Activated T-helper 1 cell treated with anti-CD3 and anti-CD28 coated beads, Interleukin-12 subunit alpha, Interleukin-12 subunit beta, Interleukin-2, Interleukin-4 antibody, amounts not matched to agents 30 ng/mL and 10 ng/mL and 1 ng/mL, durations not matched to agents 14 hours and 24 hours and 36 hours (primary cell): ENCODE results near the gene AP2A1. TPM values are rescaled to one million over a fixed set of nuclear protein-coding genes. Genes with fewer than 3 reads are reported as not detected.

Experiments
- DNase-seq: peaks from one replicate; pipeline ENCODE4 v3.0.0; 2021; ENCODE audit warnings: low spot score
- H3K27ac Mint-ChIP-seq: one replicate; pipeline ENCODE4 v1.8.0; 2021; ENCODE audit warnings: mild to moderate bottlenecking, mixed read lengths
- H3K27me3 Mint-ChIP-seq: one replicate; pipeline ENCODE4 v1.8.0; 2022; ENCODE audit warnings: mild to moderate bottlenecking, moderate library complexity, mixed read lengths; ENCODE audit not compliant: insufficient read depth
- H3K36me3 Mint-ChIP-seq: one replicate; pipeline ENCODE4 v1.8.0; 2021; ENCODE audit warnings: low read depth, mixed read lengths
- H3K4me1 Mint-ChIP-seq: one replicate; pipeline ENCODE4 v1.8.0; 2021; ENCODE audit warnings: low read depth, mixed read lengths
- H3K4me3 Mint-ChIP-seq: one replicate; pipeline ENCODE4 v1.8.0; 2021; ENCODE audit warnings: mild to moderate bottlenecking, moderate library complexity, mixed read lengths
- H3K9me3 Mint-ChIP-seq: one replicate; pipeline ENCODE4 v1.8.0; 2021; ENCODE audit warnings: mixed read lengths
- intact Hi-C: fragments of 100-400 bp; cut with micrococcal nuclease; formaldehyde crosslinking; loops from one replicate; pipeline ENCODE4 v1.15.1; 2024
- total RNA-seq: library from RNA; stranded (reverse); gene quantifications from 2 replicates; pipeline ENCODE4 v1.2.3, GENCODE V29; 2022

Gene AP2A1
- total RNA-seq, 1 donor from 2014 or later: 63.6 TPM

DNA sequence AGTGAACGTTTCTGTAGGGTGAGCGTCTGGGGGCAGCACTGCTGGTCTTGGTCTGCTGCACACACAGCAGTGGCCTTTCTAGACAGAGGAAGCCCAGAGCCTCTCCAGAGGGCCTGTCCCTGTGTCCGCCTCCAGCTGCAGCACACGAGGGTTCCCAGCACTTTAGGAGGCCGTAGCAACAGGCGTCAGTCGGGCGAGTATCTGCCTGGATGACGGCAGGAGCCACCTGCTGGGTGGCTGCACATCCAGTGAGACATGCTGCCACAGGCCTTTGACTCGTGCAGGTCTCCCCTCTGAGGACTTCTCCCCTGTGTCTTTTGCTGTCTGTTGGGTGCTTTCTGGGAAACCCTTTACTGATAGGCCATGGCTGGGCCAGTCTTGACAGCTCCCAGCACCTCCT is 22.1 kb downstream of the AP2A1 start:
- Mint-ChIP-seq H3K4me1 (peaks cover 5% of the 10 kb centered on the region), H3K27me3 (no peaks in the 10 kb centered on the region), H3K36me3 (peaks cover 21% of the 10 kb centered on the region), H3K9me3 (no peaks in the 10 kb centered on the region), H3K4me3 (no peak overlapping the region), H3K27ac (no peak overlapping the region)
- no peak for DNase-seq
- intact Hi-C loops: no loop called here

GRCh38 chr19:49790866-49791265 is 24.1 kb downstream of the AP2A1 start:
- no peaks in the 10 kb centered on the region for H3K27me3 Mint-ChIP-seq
- no peak overlapping the region for H3K27ac Mint-ChIP-seq
- intact Hi-C loops: no loop called here
- DNase-seq: no peak
- peaks cover 21% of the 10 kb centered on the region for H3K36me3 Mint-ChIP-seq
- H3K4me3 Mint-ChIP-seq: no peak overlapping the region
- peaks cover 5% of the 10 kb centered on the region for H3K4me1 Mint-ChIP-seq
- no peaks in the 10 kb centered on the region for H3K9me3 Mint-ChIP-seq

- H3K27ac Mint-ChIP-seq: no peak overlapping the region
- H3K4me3 Mint-ChIP-seq: no peak overlapping the region
- H3K9me3 Mint-ChIP-seq: no peaks in the 10 kb centered on the region
- H3K27me3 Mint-ChIP-seq: no peaks in the 10 kb centered on the region
- peaks cover 5% of the 10 kb centered on the region for H3K4me1 Mint-ChIP-seq
- H3K36me3 Mint-ChIP-seq: peaks cover 26% of the 10 kb centered on the region
- no peak for DNase-seq
- intact Hi-C loops: no loop called here
Measured at GRCh38 chr19:49791776-49792445, 25.1 kb downstream of the AP2A1 start.

GRCh38 chr19:49792829-49793560 is 26.2 kb downstream of the AP2A1 start:
- DNase-seq: no peak
- Mint-ChIP-seq H3K4me3 (no peak overlapping the region), H3K27ac (peak overlapping the region; percentile 61), H3K9me3 (no peaks in the 10 kb centered on the region), H3K4me1 (peaks cover 5% of the 10 kb centered on the region), H3K27me3 (no peaks in the 10 kb centered on the region), H3K36me3 (peaks cover 26% of the 10 kb centered on the region)
- intact Hi-C loops: no loop called here

- Mint-ChIP-seq H3K4me3 (no peak overlapping the region), H3K36me3 (peaks cover 23% of the 10 kb centered on the region), H3K9me3 (no peaks in the 10 kb centered on the region), H3K27ac (peak overlapping the region; percentile 61), H3K4me1 (peaks cover 5% of the 10 kb centered on the region), H3K27me3 (no peaks in the 10 kb centered on the region)
- intact Hi-C loops: no loop called here
- no peak for DNase-seq
Measured at GRCh38 chr19:49793561-49793840, 26.7 kb downstream of the AP2A1 start.

DNA sequence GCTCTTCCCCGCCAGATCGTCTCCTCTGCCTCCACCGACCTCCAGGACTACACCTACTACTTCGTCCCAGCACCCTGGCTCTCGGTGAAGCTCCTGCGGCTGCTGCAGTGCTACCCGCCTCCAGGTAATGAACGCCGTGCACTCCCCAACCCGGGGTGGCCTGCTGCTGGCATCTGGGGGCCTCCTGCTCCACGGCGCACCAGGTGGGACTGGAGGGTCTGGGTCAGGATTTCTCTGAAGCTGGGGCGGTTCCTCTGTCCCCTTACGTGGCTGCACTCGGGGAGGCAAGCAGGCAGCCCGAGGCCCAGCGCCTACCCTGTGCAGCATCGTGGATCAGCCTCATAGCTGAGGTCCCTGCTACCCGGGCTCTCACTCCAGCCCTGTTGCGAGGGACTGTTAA is 28.8 kb downstream of the AP2A1 start:
- H3K36me3 Mint-ChIP-seq: peaks cover 23% of the 10 kb centered on the region

GRCh38 chr19:49798574-49798973 is 31.8 kb downstream of the AP2A1 start:
- Mint-ChIP-seq H3K27ac (no peak overlapping the region), H3K4me1 (peaks cover under 1% of the 10 kb centered on the region), H3K27me3 (no peaks in the 10 kb centered on the region), H3K36me3 (peaks cover 24% of the 10 kb centered on the region), H3K4me3 (no peak overlapping the region), H3K9me3 (no peaks in the 10 kb centered on the region)
- intact Hi-C loops: no loop called here
- DNase-seq: no peak

More for the DNA sequence above, 28.8 kb downstream of the AP2A1 start:
- Mint-ChIP-seq H3K9me3 (no peaks in the 10 kb centered on the region), H3K4me3 (no peak overlapping the region), H3K27me3 (no peaks in the 10 kb centered on the region), H3K27ac (no peak overlapping the region), H3K4me1 (peaks cover 5% of the 10 kb centered on the region)
- no peak for DNase-seq
- intact Hi-C loops: no loop called here

DNA sequence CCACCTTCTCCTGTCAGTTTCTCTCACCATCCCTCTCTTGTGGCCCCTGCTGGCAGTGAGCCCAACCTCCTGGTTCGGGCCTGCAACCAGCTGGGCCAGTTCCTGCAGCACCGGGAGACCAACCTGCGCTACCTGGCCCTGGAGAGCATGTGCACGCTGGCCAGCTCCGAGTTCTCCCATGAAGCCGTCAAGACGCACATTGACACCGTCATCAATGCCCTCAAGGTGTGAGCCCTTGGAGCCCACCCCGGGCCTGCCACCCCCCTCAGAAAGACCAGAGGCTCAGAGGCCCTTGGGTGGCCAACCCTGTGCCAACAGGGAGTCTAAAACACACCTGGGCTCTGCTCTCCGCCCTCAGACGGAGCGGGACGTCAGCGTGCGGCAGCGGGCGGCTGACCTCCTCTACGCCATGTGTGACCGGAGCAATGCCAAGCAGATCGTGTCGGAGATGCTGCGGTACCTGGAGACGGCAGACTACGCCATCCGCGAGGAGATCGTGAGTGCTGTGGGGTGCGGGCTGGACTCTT is 32.5 kb downstream of the AP2A1 start:
- intact Hi-C loops: no loop called here
- Mint-ChIP-seq H3K27me3 (no peaks in the 10 kb centered on the region), H3K4me3 (no peak overlapping the region), H3K27ac (no peak overlapping the region), H3K36me3 (peaks cover 25% of the 10 kb centered on the region), H3K9me3 (no peaks in the 10 kb centered on the region), H3K4me1 (no peaks in the 10 kb centered on the region)
- DNase-seq: no peak

DNA sequence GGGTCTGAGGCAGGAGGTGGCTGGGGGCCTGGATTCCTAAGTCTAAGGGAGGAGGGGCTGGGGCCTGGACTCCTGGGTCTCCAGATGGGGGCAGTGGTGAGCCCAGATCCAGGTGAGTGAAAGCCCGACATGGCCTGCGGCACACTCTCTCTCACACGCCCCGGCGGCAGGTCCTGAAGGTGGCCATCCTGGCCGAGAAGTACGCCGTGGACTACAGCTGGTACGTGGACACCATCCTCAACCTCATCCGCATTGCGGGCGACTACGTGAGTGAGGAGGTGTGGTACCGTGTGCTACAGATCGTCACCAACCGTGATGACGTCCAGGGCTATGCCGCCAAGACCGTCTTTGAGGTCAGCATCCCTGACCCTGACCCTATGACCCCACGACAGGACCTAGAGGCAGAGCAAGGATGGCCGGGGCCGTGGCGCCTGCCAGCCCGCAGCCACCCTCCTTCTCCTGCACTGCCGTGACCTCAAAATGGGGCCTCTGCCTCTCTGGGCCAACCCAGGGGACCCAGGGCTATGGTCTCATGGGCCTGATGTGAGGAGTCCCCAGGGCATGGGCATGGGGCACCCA is 33.1 kb downstream of the AP2A1 start:
- peaks cover 21% of the 10 kb centered on the region for H3K36me3 Mint-ChIP-seq
- DNase-seq: no peak

GRCh38 chr19:49800771-49801170 is 34.0 kb downstream of the AP2A1 start:
- intact Hi-C loops: no loop called here
- no peaks in the 10 kb centered on the region for H3K9me3 Mint-ChIP-seq
- H3K4me3 Mint-ChIP-seq: no peak overlapping the region
- no peaks in the 10 kb centered on the region for H3K4me1 Mint-ChIP-seq
- peaks cover 18% of the 10 kb centered on the region for H3K36me3 Mint-ChIP-seq
- no peak overlapping the region for H3K27ac Mint-ChIP-seq
- H3K27me3 Mint-ChIP-seq: no peaks in the 10 kb centered on the region
- no peak for DNase-seq

More for the DNA sequence above, 33.1 kb downstream of the AP2A1 start:
- Mint-ChIP-seq H3K27me3 (no peaks in the 10 kb centered on the region), H3K4me3 (no peak overlapping the region), H3K9me3 (no peaks in the 10 kb centered on the region), H3K27ac (no peak overlapping the region), H3K4me1 (no peaks in the 10 kb centered on the region)
- intact Hi-C loops: no loop called here

GRCh38 chr19:49801401-49801888 is 34.6 kb downstream of the AP2A1 start:
- Mint-ChIP-seq H3K27ac (no peak overlapping the region), H3K36me3 (peaks cover 19% of the 10 kb centered on the region), H3K27me3 (no peaks in the 10 kb centered on the region), H3K4me1 (no peaks in the 10 kb centered on the region), H3K9me3 (no peaks in the 10 kb centered on the region), H3K4me3 (no peak overlapping the region)
- intact Hi-C loops: no loop called here
- no peak for DNase-seq

- intact Hi-C loops: no loop called here
- Mint-ChIP-seq H3K27ac (no peak overlapping the region), H3K4me3 (no peak overlapping the region), H3K9me3 (no peaks in the 10 kb centered on the region), H3K27me3 (no peaks in the 10 kb centered on the region), H3K36me3 (peaks cover 16% of the 10 kb centered on the region), H3K4me1 (peaks cover under 1% of the 10 kb centered on the region)
- DNase-seq: no peak
Measured at GRCh38 chr19:49801966-49802661, 35.3 kb downstream of the AP2A1 start.
